HFF-Myc (cell line): ENCODE measurements around the gene SLC22A31.

Experiments
- DNase-seq: peaks from one replicate; pipeline ENCODE4 v3.0.0-alpha.2; 2011; ENCODE audit warnings: low read depth; ENCODE audit errors: extremely low read depth
- H3K4me3 ChIP-seq: replicated peaks from 2 replicates; pipeline ENCODE4 v1.5.1; 2011; ENCODE audit warnings: low read depth, mild to moderate bottlenecking, control low read depth, low read length
- CTCF ChIP-seq: IDR thresholded peaks from 2 replicates; pipeline ENCODE4 v1.5.1; 2012; ENCODE audit warnings: mild to moderate bottlenecking, low read depth, low read length, control low read depth; ENCODE audit errors: missing control alignments

The SLC22A31 gene

GRCh38 chr16:89175280-89176146, 24.8 kb downstream of the SLC22A31 start:
- no peak for TF ChIP-seq CTCF
- DNase-seq: no peak
- no peak overlapping the region for H3K4me3 ChIP-seq

GRCh38 chr16:89174877-89175276, 25.5 kb downstream of the SLC22A31 start:
- no peak overlapping the region for H3K4me3 ChIP-seq
- no peak for TF ChIP-seq CTCF
- DNase-seq: no peak

- no peak overlapping the region for H3K4me3 ChIP-seq
- no peak for DNase-seq
- TF ChIP-seq CTCF: no peak
Observed at GRCh38 chr16:89174055-89174827, 26.1 kb downstream of the SLC22A31 start.

- H3K4me3 ChIP-seq: no peak overlapping the region
Observed at GRCh38 chr16:89173174-89173921, 27.0 kb downstream of the SLC22A31 start.

GRCh38 chr16:89172528-89173173, 27.7 kb downstream of the SLC22A31 start:
- no peak for TF ChIP-seq CTCF
- no peak for DNase-seq
- no peak overlapping the region for H3K4me3 ChIP-seq

More at GRCh38 chr16:89173174-89173921, 27.0 kb downstream of the SLC22A31 start:
- no peak for DNase-seq
- TF ChIP-seq CTCF: no peak

- H3K4me3 ChIP-seq: no peak overlapping the region
- no peak for DNase-seq
- TF ChIP-seq CTCF: no peak
Observed at GRCh38 chr16:89172171-89172527, 28.2 kb downstream of the SLC22A31 start.
